K562 (cell line): ENCODE measurements around the gene KCNV2. TPM values are rescaled to one million over a fixed set of nuclear protein-coding genes. Genes with fewer than 3 reads are reported as not detected.

Source experiments
- ATAC-seq: fragments of 200-7000 bp; cut with Tn5 transposase; 3 replicates; pipeline ENCODE4 v1.9.1; 2020; ENCODE audit warnings: moderate library complexity
- BruUV-seq: library from RNA; stranded (reverse); fragments of 400-500 nt; replicated peaks from 2 replicates; lab custom pipeline; 2021; lab: Mats Ljungman, UMichigan
- CTCF ChIA-PET: fragments of 300-600 bp; formaldehyde crosslinking; extraction: SDS; loops from one replicate; lab custom pipeline; 2021; ENCODE audit warnings: low intra/inter-chr PET ratio; lab: Yijun Ruan, JAX
- POLR2A ChIA-PET: fragments of 300-600, 350-650 bp; sonication (Branson Sonifier 250); formaldehyde crosslinking; extraction: SDS; loops from one replicate; lab custom pipeline; 2021; ENCODE audit warnings: antibody characterized with exemption, inconsistent platforms; lab: Yijun Ruan, JAX
- DNase-seq, 4 experiments: peaks; one replicate each; pipeline versions ENCODE4 v3.0.0 to v3.0.0-alpha.2; 2011 to 2018; ENCODE audit warnings: low spot score in 3 of 4, mixed read lengths in 3 of 4; ENCODE audit errors: extremely low read depth in 1 of 4
- FAIRE-seq: peaks from 2 replicates; lab custom pipeline; 2011; peaks lifted over from hg19 to GRCh38; lab: Jason Lieb, UNC
- H2AFZ ChIP-seq: 2 replicates; pipeline ENCODE4 v1.6.0; 2011; ENCODE audit warnings: low read depth, low read length, control low read depth, inconsistent platforms
- H3K27ac ChIP-seq: fragments of 200-600 bp; 3 replicates; pipeline ENCODE4 v1.8.0; 2011; ENCODE audit warnings: low read depth, mild to moderate bottlenecking, control low read depth, inconsistent platforms, low read length, moderate library complexity, mixed read lengths; ENCODE audit errors: extremely low read depth
- H3K27me3 ChIP-seq, 2 experiments: fragments of 300-600 bp in 1 of 2; 2 replicates in 1 of 2; 3 replicates in 1 of 2; pipeline versions ENCODE4 v1.6.0 to v1.8.0; 2011; ENCODE audit warnings: inconsistent platforms in 2 of 2, low read length in 2 of 2, mild to moderate bottlenecking in 1 of 2, mixed read lengths in 1 of 2, moderate library complexity in 1 of 2; ENCODE audit not compliant: control insufficient read depth in 2 of 2, insufficient read depth in 2 of 2
- H3K36me3 ChIP-seq: fragments of 300-600 bp; 3 replicates; pipeline ENCODE4 v1.8.0; 2011; ENCODE audit warnings: mild to moderate bottlenecking, low read length, inconsistent platforms; ENCODE audit not compliant: control insufficient read depth, insufficient read depth
- H3K4me1 ChIP-seq, 2 experiments: fragments of 200-600 bp in 1 of 2; replicated peaks in 1 of 2; 2 replicates in 1 of 2; 3 replicates in 1 of 2; pipeline versions ENCODE4 v1.5.1 to v1.8.0; 2011; ENCODE audit warnings: inconsistent platforms in 2 of 2, low read length in 2 of 2, mild to moderate bottlenecking in 1 of 2, mixed read lengths in 1 of 2, moderate library complexity in 1 of 2; ENCODE audit not compliant: control insufficient read depth in 2 of 2, insufficient read depth in 2 of 2
- H3K4me2 ChIP-seq: 2 replicates; pipeline ENCODE4 v1.6.1; 2011; ENCODE audit warnings: low read length, control low read depth, inconsistent platforms, mixed read lengths; ENCODE audit not compliant: insufficient read depth
- H3K4me3 ChIP-seq: fragments of 200-600 bp; sonication (generic), shearing (Covaris generic); 2 replicates; pipeline ENCODE4 v1.5.1; 2016; ENCODE audit warnings: control low read depth, inconsistent platforms
- H3K79me2 ChIP-seq: fragments of 200-600 bp; 3 replicates; pipeline ENCODE4 v1.8.0; 2011; ENCODE audit warnings: low read length, inconsistent platforms; ENCODE audit not compliant: control insufficient read depth, insufficient read depth
- H3K9ac ChIP-seq, 2 experiments: 2 replicates each; pipeline versions ENCODE4 v1.6.0 to v1.6.1; 2011; ENCODE audit warnings: low read depth in 2 of 2, low read length in 2 of 2, control low read depth in 1 of 2, inconsistent platforms in 1 of 2, mild to moderate bottlenecking in 1 of 2, mixed read lengths in 1 of 2; ENCODE audit not compliant: insufficient read depth in 1 of 2
- H3K9me1 ChIP-seq: one replicate; pipeline ENCODE4 v1.6.0; 2011; ENCODE audit warnings: inconsistent platforms, mild to moderate bottlenecking, low read length, moderate library complexity; ENCODE audit not compliant: control insufficient read depth, insufficient read depth
- H3K9me3 ChIP-seq: replicated peaks from 2 replicates; pipeline ENCODE4 v1.5.1; 2011; ENCODE audit warnings: low read depth, low read length, inconsistent platforms; ENCODE audit not compliant: control insufficient read depth, insufficient read depth
- H4K20me1 ChIP-seq: replicated peaks from 2 replicates; pipeline ENCODE4 v1.6.1; 2011; ENCODE audit warnings: low read length, inconsistent platforms, mixed read lengths; ENCODE audit not compliant: control insufficient read depth, insufficient read depth
- EZH2 ChIP-seq: IDR thresholded peaks from 2 replicates; pipeline ENCODE4 v1.6.1; 2012; ENCODE audit warnings: low read depth, mild to moderate bottlenecking, inconsistent platforms, low read length, borderline replicate concordance
- HIVEP1 ChIP-seq: fragments of 250-450 bp; sonication (Bioruptor Pico); IDR thresholded peaks from 2 replicates; pipeline ENCODE4 v1.4.0; 2020; ENCODE audit warnings: mild to moderate bottlenecking
- PHF20 ChIP-seq: fragments of 450-650 bp; IDR thresholded peaks from 2 replicates; pipeline ENCODE4 v1.6.1; 2018; ENCODE audit not compliant: partially characterized antibody
- PPARD ChIP-seq: fragments of 250-450 bp; sonication (Bioruptor Pico); IDR thresholded peaks from 2 replicates; pipeline ENCODE4 v1.8.0; 2022; ENCODE audit warnings: inconsistent platforms, mild to moderate bottlenecking, moderate library complexity
- STAT5A ChIP-seq: IDR thresholded peaks from 2 replicates; pipeline ENCODE4 v1.6.1; 2012; ENCODE audit warnings: low read length, inconsistent platforms, borderline replicate concordance
- XRCC3 ChIP-seq: fragments of 450-650 bp; IDR thresholded peaks from 2 replicates; pipeline ENCODE4 v1.6.1; 2017; ENCODE audit warnings: mild to moderate bottlenecking, moderate library complexity
- ZNF263 ChIP-seq: sonication (generic); formaldehyde crosslinking; IDR thresholded peaks from 2 replicates; pipeline ENCODE4 v1.8.0; 2022; ENCODE audit warnings: mild to moderate bottlenecking, missing genetic modification reagents, borderline replicate concordance
- ZNF436 ChIP-seq: fragments of 250-450, 450-650 bp; sonication (Bioruptor Pico); formaldehyde crosslinking; IDR thresholded peaks from 2 replicates; pipeline ENCODE4 v1.7.0; 2020; ENCODE audit warnings: mild to moderate bottlenecking
- WGBS: fragments of 100-300 bp; shearing (Covaris generic); methylation state at CpG from one replicate; pipeline ENCODE4 v1.1.6; 2016; ENCODE audit warnings: low coverage, mixed read lengths; ENCODE audit not compliant: insufficient coverage; ENCODE audit errors: missing lambda C conversion rate; 5-methylcytosine and 5-hydroxymethylcytosine counted together
- in situ Hi-C: fragments of 300-500 bp; cut with MboI; formaldehyde crosslinking; loops from 4 replicates; pipeline ENCODE4 v1.15.0; 2018; ENCODE audit warnings: inconsistent platforms, mixed read lengths
- intact Hi-C: fragments of 100-400 bp; cut with micrococcal nuclease; formaldehyde crosslinking; loops from 2 replicates; pipeline ENCODE4 v1.14.2; 2022
- polyA plus RNA-seq, 8 experiments: library from polyadenylated mRNA; depleted of rRNA in 4 of 8; stranded (reverse) in 5 of 8; unstranded in 3 of 8; fragments of >200 nt; fragmentation: Nextera tagmentation in 2 of 8; fragmentation: Illumina TruSeq in 1 of 8; extraction: Ambion mirVana in 2 of 8; extraction: Trizol in 1 of 8; gene quantifications; 2 replicates each; pipeline versions ENCODE4 v1.2.1 to v1.2.3, GENCODE V29; 2011 to 2014; ENCODE audit warnings: inconsistent platforms in 1 of 8, missing spikeins in 1 of 8
- total RNA-seq, 7 experiments: library from RNA; depleted of rRNA in 6 of 7; stranded (reverse); fragments of >200 nt in 6 of 7; fragmentation: Illumina TruSeq in 2 of 7; extraction: Trizol in 2 of 7; gene quantifications; 2 replicates each; pipeline versions ENCODE4 v1.2.1 to v1.2.3, GENCODE V29; 2011 to 2021; ENCODE audit warnings: low replicate concordance in 1 of 7
- TF ChIP-seq, protein P1 (sequence below): fragments of 450-650 bp; IDR thresholded peaks from 2 replicates; pipeline ENCODE4 v1.6.1; 2017; ENCODE audit warnings: mild to moderate bottlenecking, moderate library complexity

KCNV2 gene
- total and polyA plus RNA-seq, 9 of the 15 experiments (the other 6 are each of a cell fraction or from before 2014, with no cell fraction given): 0.03 TPM; not detected in 8

DNA sequence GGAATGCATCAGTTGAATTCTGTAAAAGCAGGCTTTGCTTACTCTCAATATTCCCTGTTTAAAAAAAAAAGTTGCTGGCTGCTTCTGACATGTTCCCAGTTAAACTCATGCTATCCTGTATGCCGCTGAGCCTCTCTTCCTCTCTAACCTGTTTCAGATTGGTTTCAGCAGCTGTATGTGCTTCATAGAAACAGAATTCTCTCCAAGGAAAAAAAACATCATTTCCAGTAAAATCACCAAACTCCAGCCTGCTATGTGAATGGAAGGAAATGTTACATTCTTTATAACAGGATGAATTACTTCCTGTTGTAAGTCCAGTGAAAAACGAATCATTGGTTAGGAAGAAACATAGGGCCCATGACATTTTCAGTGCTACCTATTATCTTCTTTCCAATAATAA is 25.7 kb upstream of the KCNV2 start (continued):
- no peak for TF ChIP-seq HIVEP1 (CRISPR knock-in tag)
- TF ChIP-seq, protein P1, sequence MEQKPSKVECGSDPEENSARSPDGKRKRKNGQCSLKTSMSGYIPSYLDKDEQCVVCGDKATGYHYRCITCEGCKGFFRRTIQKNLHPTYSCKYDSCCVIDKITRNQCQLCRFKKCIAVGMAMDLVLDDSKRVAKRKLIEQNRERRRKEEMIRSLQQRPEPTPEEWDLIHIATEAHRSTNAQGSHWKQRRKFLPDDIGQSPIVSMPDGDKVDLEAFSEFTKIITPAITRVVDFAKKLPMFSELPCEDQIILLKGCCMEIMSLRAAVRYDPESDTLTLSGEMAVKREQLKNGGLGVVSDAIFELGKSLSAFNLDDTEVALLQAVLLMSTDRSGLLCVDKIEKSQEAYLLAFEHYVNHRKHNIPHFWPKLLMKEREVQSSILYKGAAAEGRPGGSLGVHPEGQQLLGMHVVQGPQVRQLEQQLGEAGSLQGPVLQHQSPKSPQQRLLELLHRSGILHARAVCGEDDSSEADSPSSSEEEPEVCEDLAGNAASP: no peak
- TF ChIP-seq, all 486 proteins: peak for 0

DNA sequence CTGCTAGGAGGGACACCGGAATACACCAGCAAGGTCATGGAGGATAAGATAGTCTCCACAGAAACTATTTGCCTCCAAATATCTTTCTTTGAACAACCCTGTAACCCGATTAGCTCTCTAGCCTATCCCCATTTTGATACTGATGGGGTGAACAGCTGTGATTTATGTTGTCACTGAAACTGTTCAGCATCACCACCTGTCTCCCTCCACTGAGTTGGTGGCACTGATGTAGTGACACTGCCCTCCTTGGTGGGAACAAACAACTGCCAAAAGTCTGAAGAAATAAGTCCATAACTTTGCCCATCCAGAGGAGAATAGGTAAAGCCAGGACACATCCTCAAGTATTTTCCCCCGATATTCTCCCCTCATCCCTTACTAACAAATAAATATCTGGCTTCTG is 24.3 kb upstream of the KCNV2 start:
- no peaks in the 10 kb centered on the region for H3K36me3 ChIP-seq
- H3K4me1 ChIP-seq: no peaks in the 10 kb centered on the region
- H3K9me3 ChIP-seq: no peaks in the 10 kb centered on the region
- DNase-seq (no peak), ATAC-seq (no peak), FAIRE-seq (no peak)
- no peaks in the 10 kb centered on the region for H3K79me2 ChIP-seq
- POLR2A ChIA-PET: no interaction called here
- CTCF ChIA-PET: no interaction called here
- H3K27ac ChIP-seq: no peak overlapping the region
- no peak for TF ChIP-seq PHF20
- TF ChIP-seq STAT5A: no peak
- no peak for TF ChIP-seq PPARD (CRISPR knock-in tag)
- no peak for TF ChIP-seq ZNF263
- no peak for TF ChIP-seq EZH2
- TF ChIP-seq ZNF436 (CRISPR knock-in tag): no peak
- no peak for TF ChIP-seq XRCC3
- no TSS peak for BruUV-seq
- no peaks in the 10 kb centered on the region for H3K27me3 ChIP-seq
- no peak overlapping the region for H2AFZ ChIP-seq
- intact Hi-C loops (no loop called here), in situ Hi-C loops (no loop called here)
- 43% methylated on average over 3 of the region's 3 CpGs for WGBS
- no peak overlapping the region for H3K4me2 ChIP-seq
- no peak overlapping the region for H3K4me3 ChIP-seq
- H4K20me1 ChIP-seq: no peaks in the 10 kb centered on the region
- no peak overlapping the region for H3K9ac ChIP-seq
- no peaks in the 10 kb centered on the region for H3K9me1 ChIP-seq
